HepG2 (cell line): ENCODE measurements around the gene EFNA2. TPM values are rescaled to one million over a fixed set of nuclear protein-coding genes. Genes with fewer than 3 reads are reported as not detected.

ENCODE experiments used
- ATAD3A ChIP-seq: sonication (generic); formaldehyde crosslinking; IDR thresholded peaks from 2 replicates; pipeline ENCODE4 v1.4.0; 2020; ENCODE audit warnings: missing genetic modification reagents
- ATF7 ChIP-seq, 2 experiments: fragments of 450-650 bp in 1 of 2; sonication (generic) in 1 of 2; formaldehyde crosslinking in 1 of 2; IDR thresholded peaks; 2 replicates each; pipeline versions ENCODE4 v1.4.0 to v1.6.1; 2016 to 2020; ENCODE audit warnings: antibody characterized with exemption in 1 of 2, mild to moderate bottlenecking in 1 of 2, missing genetic modification reagents in 1 of 2
- DNMT1 ChIP-seq: sonication (generic); formaldehyde crosslinking; IDR thresholded peaks from 2 replicates; pipeline ENCODE4 v1.5.1; 2020; ENCODE audit warnings: mild to moderate bottlenecking, missing genetic modification reagents
- DPF2 ChIP-seq: sonication (generic); formaldehyde crosslinking; IDR thresholded peaks from 2 replicates; pipeline ENCODE4 v1.4.0; 2020; ENCODE audit warnings: mild to moderate bottlenecking, low read depth, missing genetic modification reagents, borderline replicate concordance
- HOXA5 ChIP-seq: sonication (generic); formaldehyde crosslinking; IDR thresholded peaks from 2 replicates; pipeline ENCODE4 v1.4.0; 2020; ENCODE audit warnings: missing genetic modification reagents
- IKZF4 ChIP-seq: sonication (generic); formaldehyde crosslinking; IDR thresholded peaks from 2 replicates; pipeline ENCODE4 v1.5.1; 2020; ENCODE audit warnings: borderline replicate concordance, mild to moderate bottlenecking, low read depth, missing genetic modification reagents; ENCODE audit errors: not compliant biosample characterization
- MYNN ChIP-seq: sonication (generic); formaldehyde crosslinking; IDR thresholded peaks from 2 replicates; pipeline ENCODE4 v1.4.0; 2020; ENCODE audit warnings: mild to moderate bottlenecking, low read depth, missing genetic modification reagents
- NFYB ChIP-seq: sonication (generic); formaldehyde crosslinking; IDR thresholded peaks from 2 replicates; pipeline ENCODE4 v1.4.0; 2020; ENCODE audit warnings: missing genetic modification reagents
- NRL ChIP-seq: sonication (generic); formaldehyde crosslinking; IDR thresholded peaks from 2 replicates; pipeline ENCODE4 v1.5.0; 2020; ENCODE audit warnings: missing genetic modification reagents, mild to moderate bottlenecking, moderate library complexity, borderline replicate concordance
- SNAPC4 ChIP-seq: sonication (generic); formaldehyde crosslinking; IDR thresholded peaks from 2 replicates; pipeline ENCODE4 v1.4.0; 2020; ENCODE audit warnings: mild to moderate bottlenecking, missing genetic modification reagents
- TCF7L2 ChIP-seq: IDR thresholded peaks from 2 replicates; pipeline ENCODE4 v1.6.1; 2011; ENCODE audit warnings: mild to moderate bottlenecking, low read depth, low read length, moderate library complexity
- YY1 ChIP-seq: IDR thresholded peaks from 2 replicates; pipeline ENCODE4 v1.6.1; 2011; ENCODE audit warnings: low read length, low read depth, moderate library complexity, mild to moderate bottlenecking; ENCODE audit not compliant: insufficient read depth, insufficient replicate concordance
- ZNF441 ChIP-seq: sonication (generic); formaldehyde crosslinking; IDR thresholded peaks from 2 replicates; pipeline ENCODE4 v1.7.0; 2021; ENCODE audit warnings: missing genetic modification reagents, borderline replicate concordance
- ZNF503 ChIP-seq: sonication (generic); formaldehyde crosslinking; IDR thresholded peaks from 2 replicates; pipeline ENCODE4 v1.4.0; 2020; ENCODE audit warnings: missing genetic modification reagents
- ZNF513 ChIP-seq: sonication (generic); formaldehyde crosslinking; conservative IDR thresholded peaks from 2 replicates; pipeline ENCODE4 v1.5.0; 2020; ENCODE audit warnings: missing genetic modification reagents
- ZSCAN5A ChIP-seq: sonication (generic); formaldehyde crosslinking; IDR thresholded peaks from 2 replicates; pipeline ENCODE4 v1.8.0; 2022; ENCODE audit warnings: mild to moderate bottlenecking, missing genetic modification reagents, borderline replicate concordance
- polyA plus RNA-seq, 8 experiments: library from polyadenylated mRNA; depleted of rRNA in 3 of 8; stranded (reverse) in 7 of 8; unstranded in 1 of 8; fragments of >200 nt; fragmentation: Illumina TruSeq in 4 of 8; extraction: Trizol in 4 of 8; gene quantifications; 2 replicates each; pipeline versions ENCODE4 v1.2.1 to v1.2.3, GENCODE V29; 2011 to 2016; ENCODE audit warnings: low read depth in 4 of 8, missing spikeins in 1 of 8, mixed read lengths in 1 of 8; ENCODE audit not compliant: insufficient read depth in 1 of 8
- total RNA-seq, 5 experiments: library from RNA; depleted of rRNA; stranded (reverse); fragments of >200 nt; fragmentation: Illumina TruSeq; extraction: Trizol; gene quantifications; 2 replicates each; pipeline ENCODE4 v1.2.3, GENCODE V29; 2016; ENCODE audit warnings: low read depth in 1 of 5

EFNA2 gene
- total and polyA plus RNA-seq, 2 of the 13 experiments (the other 11 are each of a cell fraction or from before 2014, with no cell fraction given): 6.0 to 9.9 TPM

GRCh38 chr19:1324806-1325567, 39.3 kb downstream of the EFNA2 start (continued):
- TF ChIP-seq ZNF503 (CRISPR knock-in tag) (0 out of 2 replicates have a peak, but pooled peaks have one; percentile 50), ZNF441 (0 out of 2 replicates have a peak, but pooled peaks have one; percentile 31), SNAPC4 (CRISPR knock-in tag) (no peak), DPF2 (CRISPR knock-in tag) (no peak), NRL (peak; percentile 66; the same call in 1 of the 2 replicates), NFYB (no peak), YY1 (peak; percentile 75), ZSCAN5A (CRISPR knock-in tag) (no peak), IKZF4 (CRISPR knock-in tag) (no peak), ATF7 (IDR thresholded peaks at IDR 0.05) (no peak), ATF7 (CRISPR knock-in tag; IDR thresholded peaks at IDR 0.05) (no peak), DNMT1 (0 out of 2 replicates have a peak, but pooled peaks have one; percentile 44), MYNN (0 out of 2 replicates have a peak, but pooled peaks have one; percentile 58), ZNF513 (CRISPR knock-in tag) (no peak), ATAD3A (CRISPR knock-in tag) (no peak), HOXA5 (CRISPR knock-in tag) (no peak), TCF7L2 (no peak)
